ENCODE data around the gene COG8.

COG8 gene

DNA sequence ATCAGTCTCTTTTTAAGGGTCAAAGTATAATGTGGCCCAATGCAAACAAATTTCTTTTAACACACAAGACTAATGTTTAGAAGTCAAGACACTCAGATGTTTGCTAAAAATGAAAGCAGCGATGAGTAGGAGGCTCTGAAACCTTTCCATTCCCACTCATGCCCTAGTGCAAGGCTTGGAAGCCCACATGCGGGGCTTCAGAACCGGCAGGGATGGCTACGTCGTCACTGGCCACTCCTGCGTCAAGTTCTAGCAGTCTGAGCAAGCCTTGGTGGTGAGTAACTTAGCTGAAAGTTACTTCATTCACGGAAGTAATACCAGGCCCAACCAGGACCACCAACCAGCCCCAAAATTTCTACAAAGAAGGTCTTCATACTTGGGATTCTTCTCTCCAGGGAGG, 27.1 kb upstream of the COG8 start:
- H3K27ac ChIP-seq (ENCODE audit: low read depth, low read length) = no peak overlapping the region
- H2AFZ ChIP-seq (ENCODE audit: low read depth, low read length, severe bottlenecking) = no peak overlapping the region
- H3K9ac ChIP-seq (ENCODE audit: low read length) = no peak overlapping the region
- no peaks in the 10 kb centered on the region for H3F3A ChIP-seq (ENCODE audit: insufficient read depth)
- no peaks in the 10 kb centered on the region for H3K79me2 ChIP-seq (ENCODE audit: insufficient read depth, low read length)
- peaks cover 15% of the 10 kb centered on the region for H3K36me3 ChIP-seq (ENCODE audit: low read length)
- no peaks in the 10 kb centered on the region for H3K9me3 ChIP-seq (ENCODE audit: insufficient read depth, low read length)
- H3K4me2 ChIP-seq (ENCODE audit: low read depth, low read length, poor library complexity, severe bottlenecking) = no peak overlapping the region
- TF ChIP-seq, protein P1, sequence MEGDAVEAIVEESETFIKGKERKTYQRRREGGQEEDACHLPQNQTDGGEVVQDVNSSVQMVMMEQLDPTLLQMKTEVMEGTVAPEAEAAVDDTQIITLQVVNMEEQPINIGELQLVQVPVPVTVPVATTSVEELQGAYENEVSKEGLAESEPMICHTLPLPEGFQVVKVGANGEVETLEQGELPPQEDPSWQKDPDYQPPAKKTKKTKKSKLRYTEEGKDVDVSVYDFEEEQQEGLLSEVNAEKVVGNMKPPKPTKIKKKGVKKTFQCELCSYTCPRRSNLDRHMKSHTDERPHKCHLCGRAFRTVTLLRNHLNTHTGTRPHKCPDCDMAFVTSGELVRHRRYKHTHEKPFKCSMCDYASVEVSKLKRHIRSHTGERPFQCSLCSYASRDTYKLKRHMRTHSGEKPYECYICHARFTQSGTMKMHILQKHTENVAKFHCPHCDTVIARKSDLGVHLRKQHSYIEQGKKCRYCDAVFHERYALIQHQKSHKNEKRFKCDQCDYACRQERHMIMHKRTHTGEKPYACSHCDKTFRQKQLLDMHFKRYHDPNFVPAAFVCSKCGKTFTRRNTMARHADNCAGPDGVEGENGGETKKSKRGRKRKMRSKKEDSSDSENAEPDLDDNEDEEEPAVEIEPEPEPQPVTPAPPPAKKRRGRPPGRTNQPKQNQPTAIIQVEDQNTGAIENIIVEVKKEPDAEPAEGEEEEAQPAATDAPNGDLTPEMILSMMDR (IDR thresholded peaks at IDR 0.05; ENCODE audit: insufficient read depth, low read length, poor library complexity, severe bottlenecking) = no peak
- TF ChIP-seq EZH2phosphoT487 (conservative IDR thresholded peaks at IDR 0.05; ENCODE audit: low read length) = no peak
- no peak overlapping the region for H3K4me3 ChIP-seq (ENCODE audit: insufficient read depth, low read length, poor library complexity, severe bottlenecking)
- no peaks in the 10 kb centered on the region for H4K20me1 ChIP-seq (ENCODE audit: low read depth, low read length)
- no peaks in the 10 kb centered on the region for H3K9me2 ChIP-seq (replicated peaks; ENCODE audit: insufficient read depth, low read length)
- no peaks in the 10 kb centered on the region for H3K27me3 ChIP-seq (ENCODE audit: low read length)

DNA sequence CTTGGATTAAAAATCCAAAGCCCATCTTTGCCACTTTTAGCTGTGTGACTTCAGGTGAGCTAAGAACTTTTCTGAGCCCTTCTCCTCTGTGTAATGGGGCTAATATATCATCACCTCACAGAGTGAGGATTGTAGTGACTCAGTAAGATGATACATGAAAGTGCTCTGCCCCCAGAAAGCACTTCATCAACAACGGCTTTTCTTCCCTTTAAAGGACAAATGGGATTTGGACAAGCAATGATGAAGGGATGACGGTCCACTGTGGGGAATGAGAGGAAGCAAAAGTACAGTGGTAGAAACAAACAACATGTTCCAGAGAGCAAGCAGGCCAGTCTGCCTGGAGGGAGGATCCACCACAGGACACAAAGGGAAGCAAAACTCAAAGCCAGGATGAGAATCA, 26.5 kb upstream of the COG8 start:
- Histone ChIP-seq H4K20me1 (ENCODE audit: low read depth, low read length) (no peaks in the 10 kb centered on the region), H3K9ac (ENCODE audit: low read length) (no peak overlapping the region), H3F3A (ENCODE audit: insufficient read depth) (no peaks in the 10 kb centered on the region), H3K27me3 (ENCODE audit: low read length) (no peaks in the 10 kb centered on the region), H3K79me2 (ENCODE audit: insufficient read depth, low read length) (no peaks in the 10 kb centered on the region), H3K9me2 (replicated peaks; ENCODE audit: insufficient read depth, low read length) (no peaks in the 10 kb centered on the region), H3K4me2 (ENCODE audit: low read depth, low read length, poor library complexity, severe bottlenecking) (no peak overlapping the region), H3K4me3 (ENCODE audit: insufficient read depth, low read length, poor library complexity, severe bottlenecking) (no peak overlapping the region), H3K36me3 (ENCODE audit: low read length) (peaks cover 14% of the 10 kb centered on the region), H3K9me3 (ENCODE audit: insufficient read depth, low read length) (no peaks in the 10 kb centered on the region), H3K27ac (ENCODE audit: low read depth, low read length) (no peak overlapping the region), H2AFZ (ENCODE audit: low read depth, low read length, severe bottlenecking) (no peak overlapping the region)
- no peak for TF ChIP-seq EZH2phosphoT487 (conservative IDR thresholded peaks at IDR 0.05; ENCODE audit: low read length)
- TF ChIP-seq, protein P1 (IDR thresholded peaks at IDR 0.05; ENCODE audit: insufficient read depth, low read length, poor library complexity, severe bottlenecking) = no peak

DNA sequence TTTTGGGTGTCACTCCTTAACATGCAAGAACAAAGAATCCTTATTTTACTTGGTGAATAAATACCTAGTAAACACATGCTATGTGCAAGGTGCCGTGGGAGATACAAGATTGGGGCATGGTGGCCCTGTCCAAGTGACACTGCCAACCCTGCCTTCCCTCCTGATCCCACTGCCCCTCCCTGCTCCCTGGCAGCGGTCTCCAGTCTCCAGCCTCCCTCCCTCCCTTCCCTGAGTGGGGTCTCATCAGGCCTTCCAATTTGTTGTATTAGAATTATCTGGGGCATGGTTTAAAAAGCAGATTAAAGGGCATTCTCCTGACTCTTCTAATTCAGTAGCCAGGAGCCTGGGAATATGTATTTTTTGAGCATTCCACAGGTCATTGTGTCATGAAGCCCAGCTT, 24.7 kb upstream of the COG8 start:
- Histone ChIP-seq H3K9ac (ENCODE audit: low read length) (no peak overlapping the region), H3K36me3 (ENCODE audit: low read length) (peaks cover 4% of the 10 kb centered on the region; the same call in 1 of the 2 replicates)

More for the DNA sequence above, 24.7 kb upstream of the COG8 start:
- Histone ChIP-seq H2AFZ (ENCODE audit: low read depth, low read length, severe bottlenecking) (no peak overlapping the region), H4K20me1 (ENCODE audit: low read depth, low read length) (no peaks in the 10 kb centered on the region), H3K4me2 (ENCODE audit: low read depth, low read length, poor library complexity, severe bottlenecking) (no peak overlapping the region), H3K27me3 (ENCODE audit: low read length) (no peaks in the 10 kb centered on the region), H3F3A (ENCODE audit: insufficient read depth) (no peaks in the 10 kb centered on the region), H3K79me2 (ENCODE audit: insufficient read depth, low read length) (no peaks in the 10 kb centered on the region), H3K27ac (ENCODE audit: low read depth, low read length) (no peak overlapping the region), H3K9me2 (replicated peaks; ENCODE audit: insufficient read depth, low read length) (no peaks in the 10 kb centered on the region), H3K4me3 (ENCODE audit: insufficient read depth, low read length, poor library complexity, severe bottlenecking) (no peak overlapping the region), H3K9me3 (ENCODE audit: insufficient read depth, low read length) (no peaks in the 10 kb centered on the region)
- TF ChIP-seq, protein P1 (IDR thresholded peaks at IDR 0.05; ENCODE audit: insufficient read depth, low read length, poor library complexity, severe bottlenecking) = no peak
- TF ChIP-seq EZH2phosphoT487 (conservative IDR thresholded peaks at IDR 0.05; ENCODE audit: low read length) = no peak

Data from SU-DHL-6 (cell line).